Activated T-cell treated with anti-CD3 and anti-CD28 coated beads, Interleukin-2, amount 50 U/mL, for 24 hours (primary cell): Measurements from ENCODE around the gene SRRM1.
A peak's percentile ranks its signal among the peaks of the same experiment; 100 is the strongest.

Experiments
- DNase-seq: peaks from one replicate; pipeline ENCODE4 v3.0.0-alpha.2; 2020
- H3K27ac Mint-ChIP-seq: 2 replicates; pipeline ENCODE4 v1.8.0; 2020; ENCODE audit warnings: mild to moderate bottlenecking, mixed read lengths
- H3K27me3 Mint-ChIP-seq: 2 replicates; pipeline ENCODE4 v1.8.0; 2020; ENCODE audit warnings: mixed read lengths
- H3K36me3 Mint-ChIP-seq: 2 replicates; pipeline ENCODE4 v1.8.0; 2020; ENCODE audit warnings: low read depth, mixed read lengths
- H3K4me1 Mint-ChIP-seq: 2 replicates; pipeline ENCODE4 v1.8.0; 2020; ENCODE audit warnings: low read depth, mixed read lengths
- H3K4me3 Mint-ChIP-seq: 2 replicates; pipeline ENCODE4 v1.8.0; 2020; ENCODE audit warnings: mild to moderate bottlenecking, moderate library complexity, mixed read lengths
- H3K9me3 Mint-ChIP-seq: 2 replicates; pipeline ENCODE4 v1.8.0; 2020; ENCODE audit warnings: mixed read lengths

SRRM1 gene

GRCh38 chr1:24635195-24635843, 7.8 kb upstream of the SRRM1 start:
- H3K27me3 Mint-ChIP-seq = peaks cover 3% of the 10 kb centered on the region
- H3K27ac Mint-ChIP-seq = no peak overlapping the region
- no peaks in the 10 kb centered on the region for H3K9me3 Mint-ChIP-seq
- H3K36me3 Mint-ChIP-seq = no peaks in the 10 kb centered on the region
- DNase-seq = no peak
- H3K4me3 Mint-ChIP-seq = no peak overlapping the region
- H3K4me1 Mint-ChIP-seq = peaks cover 12% of the 10 kb centered on the region

- no peak for DNase-seq
- Mint-ChIP-seq H3K27me3 (no peaks in the 10 kb centered on the region), H3K4me1 (peaks cover 19% of the 10 kb centered on the region), H3K36me3 (peaks cover 4% of the 10 kb centered on the region), H3K9me3 (no peaks in the 10 kb centered on the region), H3K27ac (no peak overlapping the region), H3K4me3 (no peak overlapping the region)
These were observed 6.3 kb upstream of the SRRM1 start for GRCh38 chr1:24636661-24637357.

- no peaks in the 10 kb centered on the region for H3K9me3 Mint-ChIP-seq
- H3K27me3 Mint-ChIP-seq = no peaks in the 10 kb centered on the region
- no peak for DNase-seq
- H3K27ac Mint-ChIP-seq = peak overlapping the region; percentile 99
- peaks cover 15% of the 10 kb centered on the region for H3K36me3 Mint-ChIP-seq
- H3K4me3 Mint-ChIP-seq = no peak overlapping the region
- H3K4me1 Mint-ChIP-seq = peaks cover 22% of the 10 kb centered on the region
These were observed 4.0 kb upstream of the SRRM1 start for GRCh38 chr1:24639094-24639493.

GRCh38 chr1:24639881-24640280, 3.2 kb upstream of the SRRM1 start:
- Mint-ChIP-seq H3K9me3 (no peaks in the 10 kb centered on the region), H3K27me3 (no peaks in the 10 kb centered on the region), H3K4me3 (no peak overlapping the region), H3K27ac (peak overlapping the region; percentile 99), H3K36me3 (peaks cover 23% of the 10 kb centered on the region), H3K4me1 (peaks cover 29% of the 10 kb centered on the region)
- DNase-seq = no peak

GRCh38 chr1:24640288-24640687, 2.8 kb upstream of the SRRM1 start:
- Mint-ChIP-seq H3K4me3 (peak overlapping the region; percentile 38), H3K4me1 (peaks cover 31% of the 10 kb centered on the region), H3K36me3 (peaks cover 27% of the 10 kb centered on the region), H3K27ac (peak overlapping the region; percentile 99), H3K27me3 (no peaks in the 10 kb centered on the region), H3K9me3 (no peaks in the 10 kb centered on the region)
- no peak for DNase-seq

GRCh38 chr1:24641646-24642151, 1.4 kb upstream of the SRRM1 start:
- DNase-seq = peak; percentile 65

GRCh38 chr1:24643363-24644099, 429 bp downstream of the SRRM1 start:
- H3K27ac Mint-ChIP-seq = peak overlapping the region; percentile 99
- H3K4me3 Mint-ChIP-seq = peak overlapping the region; percentile 96
- H3K36me3 Mint-ChIP-seq = peaks cover 60% of the 10 kb centered on the region
- peaks cover 60% of the 10 kb centered on the region for H3K4me1 Mint-ChIP-seq
- DNase-seq = no peak
- no peaks in the 10 kb centered on the region for H3K9me3 Mint-ChIP-seq
- H3K27me3 Mint-ChIP-seq = no peaks in the 10 kb centered on the region

More at GRCh38 chr1:24641646-24642151, 1.4 kb upstream of the SRRM1 start:
- peaks cover 41% of the 10 kb centered on the region for H3K36me3 Mint-ChIP-seq
- H3K27ac Mint-ChIP-seq = peak overlapping the region; percentile 99
- no peaks in the 10 kb centered on the region for H3K9me3 Mint-ChIP-seq
- H3K4me3 Mint-ChIP-seq = peak overlapping the region; percentile 96
- peaks cover 42% of the 10 kb centered on the region for H3K4me1 Mint-ChIP-seq
- no peaks in the 10 kb centered on the region for H3K27me3 Mint-ChIP-seq

GRCh38 chr1:24644100-24644384, 940 bp downstream of the SRRM1 start:
- no peaks in the 10 kb centered on the region for H3K9me3 Mint-ChIP-seq
- peak overlapping the region; percentile 99 for H3K27ac Mint-ChIP-seq
- peak overlapping the region; percentile 96 for H3K4me3 Mint-ChIP-seq
- H3K4me1 Mint-ChIP-seq = peaks cover 65% of the 10 kb centered on the region
- DNase-seq = no peak
- peaks cover 65% of the 10 kb centered on the region for H3K36me3 Mint-ChIP-seq
- no peaks in the 10 kb centered on the region for H3K27me3 Mint-ChIP-seq

GRCh38 chr1:24648919-24649318, 5.8 kb downstream of the SRRM1 start:
- H3K36me3 Mint-ChIP-seq = peaks cover 98% of the 10 kb centered on the region
- no peak for DNase-seq
- H3K27ac Mint-ChIP-seq = peak overlapping the region; percentile 81
- no peaks in the 10 kb centered on the region for H3K27me3 Mint-ChIP-seq
- H3K4me3 Mint-ChIP-seq = no peak overlapping the region
- no peaks in the 10 kb centered on the region for H3K9me3 Mint-ChIP-seq
- H3K4me1 Mint-ChIP-seq = peaks cover 73% of the 10 kb centered on the region

- Mint-ChIP-seq H3K27me3 (no peaks in the 10 kb centered on the region), H3K27ac (no peak overlapping the region), H3K9me3 (no peaks in the 10 kb centered on the region), H3K4me3 (no peak overlapping the region), H3K4me1 (peaks cover 72% of the 10 kb centered on the region), H3K36me3 (peaks cover 98% of the 10 kb centered on the region)
- DNase-seq = no peak
These were observed 9.3 kb downstream of the SRRM1 start for GRCh38 chr1:24652382-24652781.

GRCh38 chr1:24654010-24654409, 10.9 kb downstream of the SRRM1 start:
- H3K4me1 Mint-ChIP-seq = peaks cover 66% of the 10 kb centered on the region
- peak overlapping the region; percentile 63 for H3K27ac Mint-ChIP-seq
- H3K9me3 Mint-ChIP-seq = no peaks in the 10 kb centered on the region
- H3K36me3 Mint-ChIP-seq = peaks cover 98% of the 10 kb centered on the region
- no peak overlapping the region for H3K4me3 Mint-ChIP-seq
- no peaks in the 10 kb centered on the region for H3K27me3 Mint-ChIP-seq
- DNase-seq = no peak

GRCh38 chr1:24656046-24656445, 12.9 kb downstream of the SRRM1 start:
- Mint-ChIP-seq H3K9me3 (no peaks in the 10 kb centered on the region), H3K4me1 (peaks cover 65% of the 10 kb centered on the region), H3K4me3 (no peak overlapping the region), H3K36me3 (peaks cover 96% of the 10 kb centered on the region), H3K27me3 (no peaks in the 10 kb centered on the region), H3K27ac (peak overlapping the region; percentile 45)
- DNase-seq = no peak

GRCh38 chr1:24657781-24658180, 14.7 kb downstream of the SRRM1 start:
- peaks cover 62% of the 10 kb centered on the region for H3K4me1 Mint-ChIP-seq
- no peaks in the 10 kb centered on the region for H3K9me3 Mint-ChIP-seq
- H3K27me3 Mint-ChIP-seq = no peaks in the 10 kb centered on the region
- no peak overlapping the region for H3K27ac Mint-ChIP-seq
- DNase-seq = no peak
- H3K4me3 Mint-ChIP-seq = no peak overlapping the region
- H3K36me3 Mint-ChIP-seq = peaks cover 97% of the 10 kb centered on the region

GRCh38 chr1:24659166-24659904, 16.2 kb downstream of the SRRM1 start:
- Mint-ChIP-seq H3K36me3 (peaks cover 95% of the 10 kb centered on the region), H3K27me3 (no peaks in the 10 kb centered on the region), H3K4me1 (peaks cover 53% of the 10 kb centered on the region), H3K27ac (peak overlapping the region; percentile 81), H3K4me3 (no peak overlapping the region), H3K9me3 (no peaks in the 10 kb centered on the region)
- no peak for DNase-seq
